ENCODE data around the gene NDRG3.
"Not testable (repeated sequence)": the region's sequence is repeated elsewhere in the genome, so short reads cannot be mapped to it uniquely, and the experiment has no call there.

Gene NDRG3

GRCh38 chr20:36760647-36761046, 14.8 kb upstream of the NDRG3 start:
- no peak for DNase-seq (ENCODE audit: low read depth)

GRCh38 chr20:36758276-36758675, 12.4 kb upstream of the NDRG3 start:
- no peak for DNase-seq (ENCODE audit: low read depth)

GRCh38 chr20:36756496-36756895, 10.6 kb upstream of the NDRG3 start:
- DNase-seq (ENCODE audit: low read depth), result no peak

DNA sequence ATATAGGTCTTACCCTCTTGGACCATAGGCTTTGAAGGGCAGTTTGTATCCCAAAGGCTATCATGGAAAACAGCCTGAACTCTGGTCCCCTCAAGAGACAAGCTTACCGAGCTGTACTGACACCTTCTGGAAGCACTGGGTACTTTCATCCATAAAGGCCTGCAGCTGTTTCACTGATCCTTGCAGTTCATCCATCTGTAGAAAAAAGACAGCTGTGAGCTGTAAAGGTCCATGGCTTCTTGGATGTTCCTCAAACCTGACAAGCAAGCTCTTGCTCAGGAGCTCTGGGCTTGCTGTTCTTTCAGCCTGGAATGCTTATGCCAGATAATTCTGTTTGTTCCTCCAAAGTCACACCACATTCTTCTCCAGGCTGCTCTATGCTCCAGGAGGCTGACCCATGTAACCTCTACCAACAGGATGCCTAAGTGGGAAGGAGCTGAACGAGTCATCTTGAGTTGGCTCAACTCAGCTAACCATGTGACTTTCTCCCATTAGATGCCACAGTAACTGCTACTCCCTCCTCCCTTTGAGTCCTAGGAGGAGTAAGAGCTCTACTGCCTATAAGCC, 8.8 kb upstream of the NDRG3 start:
- peak; percentile 30 for DNase-seq (ENCODE audit: low read depth)

DNA sequence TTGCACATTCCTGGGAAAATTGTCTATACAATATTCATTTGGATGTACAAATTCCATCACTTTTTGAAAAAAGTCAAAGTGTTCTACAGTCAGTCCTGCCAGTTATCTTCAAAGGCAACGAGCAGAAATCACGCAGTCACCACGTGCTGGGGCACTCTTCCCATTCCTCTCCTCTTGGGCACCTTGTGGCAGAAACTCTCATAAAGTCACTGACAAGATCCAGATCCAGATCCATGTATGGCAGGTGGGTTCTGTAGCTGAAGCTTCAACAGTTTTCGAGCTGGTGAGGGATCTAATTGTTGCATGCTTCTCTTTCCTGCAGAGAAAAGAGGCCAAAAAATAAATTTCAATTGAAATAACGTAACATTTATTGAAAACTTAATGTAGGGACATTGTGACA, 6.7 kb upstream of the NDRG3 start:
- no peak for DNase-seq (ENCODE audit: low read depth)

- DNase-seq (ENCODE audit: low read depth), result no peak
Measured at GRCh38 chr20:36745234-36745926, 510 bp downstream of the NDRG3 start.

DNA sequence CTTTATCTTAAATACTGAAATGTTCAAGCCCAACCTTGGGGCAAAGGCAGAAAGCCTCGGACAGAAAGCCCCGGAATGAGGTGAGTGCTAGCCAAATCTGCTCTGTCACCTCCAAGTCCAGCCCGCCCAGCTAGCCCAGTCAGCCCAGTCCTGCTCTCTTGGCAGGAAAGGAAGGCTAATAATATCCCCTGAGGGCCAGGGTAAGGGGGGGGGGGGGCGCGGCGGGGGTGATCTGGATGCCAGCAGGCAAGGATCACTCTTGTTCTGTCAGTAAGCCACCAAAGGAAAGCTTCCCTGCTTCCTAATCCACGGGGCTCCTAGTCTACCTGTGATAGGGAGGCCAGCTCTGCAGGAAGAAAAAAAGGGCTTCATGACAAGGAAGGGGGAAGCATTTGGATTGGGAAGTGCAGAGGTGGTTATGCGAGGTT, 1.1 kb downstream of the NDRG3 start:
- DNase-seq (ENCODE audit: low read depth), result no peak

- no peak for DNase-seq (ENCODE audit: low read depth)
Measured at GRCh38 chr20:36744243-36744642, 1.6 kb downstream of the NDRG3 start.

- no peak for DNase-seq (ENCODE audit: low read depth)
Measured at GRCh38 chr20:36742558-36742957, 3.3 kb downstream of the NDRG3 start.

DNA sequence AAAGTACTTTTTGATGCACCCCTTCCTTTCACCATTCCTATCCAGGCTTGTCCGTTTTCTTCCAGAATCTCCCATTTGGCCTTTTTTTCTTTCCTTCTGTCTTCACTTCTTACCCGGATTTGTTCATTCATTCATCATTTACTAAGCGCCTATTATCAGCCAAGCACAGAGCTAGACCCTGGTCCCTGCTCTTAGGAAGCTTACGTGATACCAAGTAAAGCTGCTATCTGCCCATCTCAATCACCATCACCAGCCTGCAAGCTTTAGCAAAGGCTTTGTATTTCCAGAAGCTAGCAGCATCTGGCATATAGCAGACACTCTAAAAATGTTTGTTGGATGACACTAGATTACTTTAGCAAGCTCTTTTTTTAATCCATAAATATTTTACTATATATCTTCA, 4.8 kb downstream of the NDRG3 start:
- DNase-seq (ENCODE audit: low read depth), result no peak

DNA sequence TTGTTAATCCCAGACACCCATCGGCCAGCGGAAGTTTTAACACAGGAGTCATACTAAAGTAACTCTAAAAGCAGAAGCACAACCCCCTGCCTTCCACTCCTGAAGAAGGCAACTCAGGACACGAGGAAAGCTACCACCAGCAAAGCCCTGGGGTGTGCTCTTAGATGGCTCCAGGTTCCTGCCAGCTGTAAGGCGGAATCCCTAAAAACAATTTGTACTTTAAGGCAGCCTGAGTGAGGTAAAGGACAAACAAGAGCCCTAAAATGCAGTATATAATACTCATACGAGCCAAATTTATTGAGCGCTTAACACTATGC, 8.7 kb downstream of the NDRG3 start:
- DNase-seq (ENCODE audit: low read depth), result no peak

DNA sequence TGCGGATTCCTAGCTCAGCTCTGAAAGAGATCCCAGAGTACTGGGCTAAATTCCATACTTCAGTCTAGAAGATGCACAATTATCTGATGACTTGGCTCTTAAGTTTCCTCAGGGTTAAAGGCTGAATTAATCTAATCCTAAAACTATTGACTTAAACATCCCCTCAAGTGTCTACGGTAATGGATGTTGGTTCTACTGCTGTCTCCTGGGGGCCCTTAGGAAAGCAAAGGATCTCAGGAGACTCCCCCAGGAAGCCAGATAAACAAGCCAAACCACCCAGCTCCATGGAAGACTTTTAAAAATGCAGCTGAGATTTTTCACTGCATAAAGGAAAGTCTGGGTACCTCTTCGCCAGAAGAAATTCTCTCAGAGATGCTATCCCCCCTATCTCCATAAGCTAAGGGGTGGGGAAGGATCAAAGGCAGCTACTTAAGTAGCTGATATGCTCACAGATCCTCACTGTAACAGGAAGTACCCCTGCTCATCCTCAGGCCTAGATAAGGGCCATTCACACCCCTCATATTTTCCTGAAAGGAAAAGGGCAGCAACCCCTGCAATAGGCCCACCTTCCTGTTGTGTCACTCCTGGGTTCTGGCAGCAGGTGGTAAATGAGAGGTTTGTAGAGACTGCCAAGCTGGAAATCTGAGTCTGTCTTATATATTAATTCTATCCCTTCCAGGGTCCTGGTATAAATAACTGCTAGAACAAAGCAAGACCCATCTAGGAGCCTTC, 9.3 kb downstream of the NDRG3 start:
- no peak for DNase-seq (ENCODE audit: low read depth)

DNA sequence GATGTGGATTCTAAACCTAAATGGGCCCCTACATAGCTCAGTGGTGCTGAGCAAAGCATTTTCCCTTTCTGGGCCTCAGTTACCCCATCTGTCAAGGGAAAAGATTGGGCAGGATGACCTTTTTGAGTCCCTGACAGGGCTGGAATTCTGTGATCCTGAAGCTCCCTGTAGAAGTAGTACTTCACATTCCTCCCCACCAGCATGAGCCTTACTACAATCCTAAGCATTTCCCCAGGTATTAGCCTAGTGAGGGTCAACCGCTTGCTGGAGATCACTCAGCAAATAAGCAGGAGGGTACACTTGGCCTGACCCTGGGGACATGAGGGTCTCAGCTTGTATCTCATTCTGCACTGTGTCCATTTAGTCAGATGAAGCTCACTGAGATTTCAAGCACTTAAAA, 13.4 kb downstream of the NDRG3 start:
- no peak for DNase-seq (ENCODE audit: low read depth)

DNA sequence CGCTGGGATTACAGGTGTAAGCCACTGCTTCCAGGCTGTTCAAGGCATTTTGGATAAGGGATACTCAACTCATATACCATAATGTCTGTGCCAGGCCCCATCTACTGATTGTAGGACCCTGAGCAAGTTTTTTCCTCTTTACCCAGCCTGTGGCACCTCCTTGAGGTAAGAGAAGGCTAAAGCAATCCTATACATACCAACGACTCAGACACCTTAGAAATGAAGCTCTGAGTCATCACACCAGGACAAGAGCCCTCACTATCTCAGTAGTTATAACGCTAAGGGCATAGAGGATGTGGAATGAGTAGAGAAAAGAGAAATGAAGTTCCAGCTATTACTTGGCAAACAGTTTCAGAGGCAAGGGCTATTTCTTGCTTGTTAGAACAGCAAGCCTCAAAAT, 16.9 kb downstream of the NDRG3 start:
- DNase-seq (ENCODE audit: low read depth), result no peak

- no peak for DNase-seq (ENCODE audit: low read depth)
Measured at GRCh38 chr20:36726168-36726567, 19.7 kb downstream of the NDRG3 start.

DNA sequence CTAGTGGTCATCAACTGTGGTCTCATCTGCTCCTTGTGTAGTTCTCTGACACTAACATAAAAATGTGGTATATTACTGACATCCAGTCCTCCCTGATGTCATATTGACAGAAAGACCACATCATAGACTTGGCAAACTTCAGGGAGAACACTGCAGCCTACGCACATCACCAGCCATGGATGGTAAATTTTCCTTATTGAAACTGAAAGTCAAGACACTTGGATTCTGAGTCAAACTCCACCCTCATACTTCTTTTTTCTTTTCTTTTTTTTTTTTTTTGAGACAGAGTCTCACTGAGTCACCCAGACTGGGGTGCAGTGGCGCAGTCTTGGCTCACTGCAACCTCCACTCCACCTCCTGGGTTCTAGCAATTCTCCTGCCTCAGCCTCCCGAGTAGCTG, 25.4 kb downstream of the NDRG3 start:
- DNase-seq (ENCODE audit: low read depth), result no peak

- DNase-seq (ENCODE audit: low read depth), result no peak
Measured at GRCh38 chr20:36717657-36718056, 28.2 kb downstream of the NDRG3 start.

DNA sequence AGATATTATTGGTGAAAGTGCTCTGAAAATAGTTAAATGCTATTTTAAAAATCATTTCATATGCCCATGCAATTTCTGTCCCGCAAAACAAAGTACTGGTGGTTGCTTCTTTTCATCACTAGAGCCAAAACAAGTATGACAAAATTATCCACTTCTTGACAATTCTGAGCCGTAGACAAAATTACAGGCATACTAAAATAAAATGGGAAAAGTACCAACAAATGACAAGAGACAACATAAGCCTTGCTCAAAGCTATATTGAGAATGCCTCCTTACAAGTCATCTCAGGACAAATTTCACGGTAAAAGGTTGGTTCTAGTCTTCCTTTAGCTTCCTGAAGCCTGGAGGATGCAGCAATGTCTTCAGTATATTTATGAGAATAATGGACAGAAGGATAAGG, 28.9 kb downstream of the NDRG3 start:
- no peak for DNase-seq (ENCODE audit: low read depth)

GRCh38 chr20:36712775-36713174, 33.1 kb downstream of the NDRG3 start:
- no peak for DNase-seq (ENCODE audit: low read depth)

- DNase-seq (ENCODE audit: low read depth), result no peak
Measured at GRCh38 chr20:36709126-36709525, 36.8 kb downstream of the NDRG3 start.

- no peak for DNase-seq (ENCODE audit: low read depth)
Measured at GRCh38 chr20:36703530-36703929, 42.4 kb downstream of the NDRG3 start.

DNA sequence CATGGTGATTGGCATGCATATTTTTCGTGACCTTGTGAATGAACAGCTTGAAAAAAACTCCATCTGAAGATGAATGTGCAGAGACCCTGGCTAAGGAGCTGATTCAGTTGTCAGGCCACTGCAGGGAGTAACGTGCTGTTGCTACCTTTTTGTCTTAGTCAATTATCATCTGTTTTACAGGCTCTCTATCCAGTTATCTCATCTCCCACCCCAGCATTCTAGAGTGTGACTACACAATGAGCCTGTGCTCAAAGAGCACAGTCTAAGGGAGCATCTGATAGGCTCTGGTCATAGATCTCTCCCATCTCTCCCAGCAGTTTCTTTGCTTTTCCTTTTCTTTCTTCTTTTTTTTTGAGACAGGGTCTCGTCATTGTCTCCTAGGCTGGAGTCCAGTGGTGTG, 45.5 kb downstream of the NDRG3 start:
- DNase-seq (ENCODE audit: low read depth), result no peak

- DNase-seq (ENCODE audit: low read depth), result not testable (repeated sequence)
Measured at GRCh38 chr20:36695467-36695866, 50.4 kb downstream of the NDRG3 start.

DNA sequence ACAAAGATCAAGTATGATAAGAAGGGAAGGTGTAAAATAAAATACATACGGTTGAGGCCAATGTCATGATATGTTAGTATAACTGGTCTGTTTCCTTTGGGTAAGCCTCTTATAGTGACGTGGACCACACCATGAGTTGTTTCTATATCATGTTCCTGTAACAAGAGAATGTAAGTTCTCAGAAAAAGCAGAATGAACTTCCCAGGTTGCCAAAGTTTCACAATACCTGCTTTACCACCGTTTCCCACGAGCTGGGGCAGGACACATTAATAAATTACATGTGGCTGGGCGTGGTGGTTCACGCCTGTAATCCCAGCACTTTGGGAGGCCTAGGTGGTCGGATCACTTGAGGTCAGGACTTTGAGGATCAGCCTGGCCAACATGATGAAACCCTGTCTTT, 57.3 kb downstream of the NDRG3 start:
- no peak for DNase-seq (ENCODE audit: low read depth)

Measured in activated T-cell treated with anti-CD3 and anti-CD28 coated beads for 24 hours (primary cell).